Astrocyte (in vitro differentiated cells and primary cell): ENCODE data around the gene HCRTR2.
"Not testable (repeated sequence)": the region's sequence is repeated elsewhere in the genome, so short reads cannot be mapped to it uniquely, and the experiment has no call there.

ENCODE experiments used
- CTCF ChIP-seq: IDR thresholded peaks from 2 replicates; pipeline ENCODE4 v1.5.1; 2011; ENCODE audit warnings: low read depth, mild to moderate bottlenecking, inconsistent platforms, low read length, moderate library complexity; ENCODE audit not compliant: insufficient read depth
- EZH2 ChIP-seq: IDR thresholded peaks from 2 replicates; pipeline ENCODE4 v1.6.1; 2012; ENCODE audit warnings: mild to moderate bottlenecking, low read length, inconsistent platforms; ENCODE audit not compliant: insufficient read depth

GRCh38 chr6:55240975-55241605, 66.8 kb downstream of the HCRTR2 start:
- peak; percentile 56 for TF ChIP-seq CTCF
- not testable (repeated sequence) for TF ChIP-seq EZH2
